Astrocyte (in vitro differentiated cells and primary cell): ENCODE results near the gene PLXDC1.

ENCODE experiments used
- EZH2 ChIP-seq: IDR thresholded peaks from 2 replicates; pipeline ENCODE4 v1.6.1; 2012; ENCODE audit warnings: mild to moderate bottlenecking, low read length, inconsistent platforms; ENCODE audit not compliant: insufficient read depth
- TF ChIP-seq, protein P1 (sequence below): IDR thresholded peaks from 2 replicates; pipeline ENCODE4 v1.5.1; 2011; ENCODE audit warnings: low read depth, mild to moderate bottlenecking, inconsistent platforms, low read length, moderate library complexity; ENCODE audit not compliant: insufficient read depth

DNA sequence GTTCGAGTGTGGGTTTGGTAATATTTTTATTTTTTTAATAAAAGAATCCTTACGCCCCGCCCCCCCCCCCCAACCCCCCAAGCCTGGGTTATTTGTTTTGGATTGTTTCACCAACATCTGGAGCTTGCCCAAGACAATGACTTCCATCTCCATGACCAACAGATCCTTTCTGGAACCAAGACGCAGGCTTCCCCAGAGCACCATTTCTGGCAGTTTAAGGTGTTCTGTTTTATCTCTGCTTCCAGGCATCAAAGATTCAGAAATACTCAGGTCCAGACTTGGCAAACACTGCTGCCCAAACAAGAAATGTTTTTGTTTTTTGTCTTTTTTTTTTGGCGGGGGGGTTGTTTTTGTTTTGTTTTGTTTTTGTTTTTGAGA, 56.1 kb downstream of the PLXDC1 start:
- TF ChIP-seq, protein P1, sequence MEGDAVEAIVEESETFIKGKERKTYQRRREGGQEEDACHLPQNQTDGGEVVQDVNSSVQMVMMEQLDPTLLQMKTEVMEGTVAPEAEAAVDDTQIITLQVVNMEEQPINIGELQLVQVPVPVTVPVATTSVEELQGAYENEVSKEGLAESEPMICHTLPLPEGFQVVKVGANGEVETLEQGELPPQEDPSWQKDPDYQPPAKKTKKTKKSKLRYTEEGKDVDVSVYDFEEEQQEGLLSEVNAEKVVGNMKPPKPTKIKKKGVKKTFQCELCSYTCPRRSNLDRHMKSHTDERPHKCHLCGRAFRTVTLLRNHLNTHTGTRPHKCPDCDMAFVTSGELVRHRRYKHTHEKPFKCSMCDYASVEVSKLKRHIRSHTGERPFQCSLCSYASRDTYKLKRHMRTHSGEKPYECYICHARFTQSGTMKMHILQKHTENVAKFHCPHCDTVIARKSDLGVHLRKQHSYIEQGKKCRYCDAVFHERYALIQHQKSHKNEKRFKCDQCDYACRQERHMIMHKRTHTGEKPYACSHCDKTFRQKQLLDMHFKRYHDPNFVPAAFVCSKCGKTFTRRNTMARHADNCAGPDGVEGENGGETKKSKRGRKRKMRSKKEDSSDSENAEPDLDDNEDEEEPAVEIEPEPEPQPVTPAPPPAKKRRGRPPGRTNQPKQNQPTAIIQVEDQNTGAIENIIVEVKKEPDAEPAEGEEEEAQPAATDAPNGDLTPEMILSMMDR = no peak
- TF ChIP-seq EZH2 = no peak
